ENCODE results near the gene HES5. TPM values are rescaled to one million over a fixed set of nuclear protein-coding genes. Genes with fewer than 3 reads are reported as not detected.

The HES5 gene
- total RNA-seq, 4 donors from 2014 or later = 0.34 to 2.8 (median 1.8) TPM; not detected in 1

- no peak for DNase-seq
- Histone ChIP-seq H3K4me3 (no peak overlapping the region), H3K27me3 (no peaks in the 10 kb centered on the region), H3K36me3 (no peaks in the 10 kb centered on the region), H3K9me3 (no peaks in the 10 kb centered on the region), H3K27ac (no peak overlapping the region), H3K4me1 (no peaks in the 10 kb centered on the region)
- intact Hi-C loops (cut with DNase I; ENCODE audit: low total_unique reads) = no loop called here
- TF ChIP-seq CTCF (IDR thresholded peaks at IDR 0.05) (no peak), POLR2A (IDR thresholded peaks at IDR 0.05) (no peak)
These were observed 33.1 kb upstream of the HES5 start for GRCh38 chr1:2563205-2563604.

- no peak overlapping the region for H3K4me3 ChIP-seq
- DNase-seq = no peak
- H3K27me3 ChIP-seq = no peaks in the 10 kb centered on the region
- no peaks in the 10 kb centered on the region for H3K36me3 ChIP-seq
- H3K27ac ChIP-seq = no peak overlapping the region
- no peaks in the 10 kb centered on the region for H3K9me3 ChIP-seq
- no peak for TF ChIP-seq POLR2A (IDR thresholded peaks at IDR 0.05)
- TF ChIP-seq CTCF (IDR thresholded peaks at IDR 0.05) = no peak
- H3K4me1 ChIP-seq = no peaks in the 10 kb centered on the region
- intact Hi-C loops (cut with DNase I; ENCODE audit: low total_unique reads) = no loop called here
These were observed 32.1 kb upstream of the HES5 start for GRCh38 chr1:2561898-2562895.

GRCh38 chr1:2561446-2561845 is 31.4 kb upstream of the HES5 start:
- H3K36me3 ChIP-seq = no peaks in the 10 kb centered on the region

GRCh38 chr1:2560299-2561073 is 30.4 kb upstream of the HES5 start:
- Histone ChIP-seq H3K27me3 (no peaks in the 10 kb centered on the region), H3K4me3 (no peak overlapping the region), H3K4me1 (peaks cover 0 to under 1% of the 10 kb centered on the region in 2 donors), H3K27ac (no peak overlapping the region), H3K36me3 (no peaks in the 10 kb centered on the region), H3K9me3 (no peaks in the 10 kb centered on the region)
- no peak for DNase-seq
- intact Hi-C loops (cut with DNase I; ENCODE audit: low total_unique reads) = no loop called here
- TF ChIP-seq POLR2A (IDR thresholded peaks at IDR 0.05) = no peak
- TF ChIP-seq CTCF (IDR thresholded peaks at IDR 0.05) = no peak

More at GRCh38 chr1:2561446-2561845, 31.4 kb upstream of the HES5 start:
- intact Hi-C loops (cut with DNase I; ENCODE audit: low total_unique reads) = no loop called here
- Histone ChIP-seq H3K9me3 (no peaks in the 10 kb centered on the region), H3K27ac (no peak overlapping the region), H3K4me1 (no peaks in the 10 kb centered on the region), H3K27me3 (no peaks in the 10 kb centered on the region), H3K4me3 (no peak overlapping the region)
- DNase-seq = no peak
- TF ChIP-seq CTCF (IDR thresholded peaks at IDR 0.05) (no peak), POLR2A (IDR thresholded peaks at IDR 0.05) (no peak)

Measured in uterus (tissue), 4 donors.